Activated CD8-positive, alpha-beta memory T cell treated with anti-CD3 and anti-CD28 coated beads for 1 hour (primary cell): ENCODE results near the gene CSRP2.
A peak's percentile ranks its signal among the peaks of the same experiment; 100 is the strongest.

Source experiments
- DNase-seq, 2 donors: peaks; one replicate each; pipeline ENCODE4 v3.0.0-alpha.2; 2020; ENCODE audit warnings: low read depth in 1 of 2; ENCODE audit errors: extremely low read depth in 1 of 2

CSRP2 gene

GRCh38 chr12:76878899-76879709 is at the start of gene CSRP2:
CSRP2 (minus strand) TSS chr12:76879019; CDS start chr12:76866260, 12,759 bp downstream.
- peak in 1 of 2 donors; percentile 36 for DNase-seq

GRCh38 chr12:76927170-76927784 is 48.5 kb upstream of the CSRP2 start:
- no peak for DNase-seq

GRCh38 chr12:76925135-76925534 is 46.3 kb upstream of the CSRP2 start:
- DNase-seq, result no peak

GRCh38 chr12:76922866-76923265 is 44.0 kb upstream of the CSRP2 start:
- no peak for DNase-seq

GRCh38 chr12:76921891-76922664 is 43.3 kb upstream of the CSRP2 start:
- no peak for DNase-seq

GRCh38 chr12:76921100-76921471 is 42.3 kb upstream of the CSRP2 start:
- DNase-seq, result no peak

GRCh38 chr12:76920172-76921099 is 41.6 kb upstream of the CSRP2 start:
- no peak for DNase-seq

- DNase-seq, result no peak
These were observed 40.8 kb upstream of the CSRP2 start for GRCh38 chr12:76919383-76920171.

- DNase-seq, result no peak
These were observed 37.3 kb upstream of the CSRP2 start for GRCh38 chr12:76916170-76916540.

GRCh38 chr12:76915361-76916169 is 36.7 kb upstream of the CSRP2 start:
- DNase-seq, result no peak

GRCh38 chr12:76914102-76914859 is 35.5 kb upstream of the CSRP2 start:
- no peak for DNase-seq

GRCh38 chr12:76909290-76909689 is 30.5 kb upstream of the CSRP2 start:
- no peak for DNase-seq

GRCh38 chr12:76908303-76909017 is 29.6 kb upstream of the CSRP2 start:
- no peak for DNase-seq

- no peak for DNase-seq
These were observed 23.0 kb upstream of the CSRP2 start for GRCh38 chr12:76901628-76902380.

- DNase-seq, result no peak
These were observed 20.7 kb upstream of the CSRP2 start for GRCh38 chr12:76899522-76899921.

- DNase-seq, result no peak
These were observed 19.6 kb upstream of the CSRP2 start for GRCh38 chr12:76898442-76898841.

- no peak for DNase-seq
These were observed 17.5 kb upstream of the CSRP2 start for GRCh38 chr12:76896274-76896673.
